HepG2 (cell line): ENCODE measurements around the gene AP2B1. TPM values are rescaled to one million over a fixed set of nuclear protein-coding genes. Genes with fewer than 3 reads are reported as not detected.

Source experiments
- ATAC-seq: fragments of 200-7000 bp; cut with Tn5 transposase; 3 replicates; pipeline ENCODE4 v1.9.1; 2020; ENCODE audit warnings: mild to moderate bottlenecking, moderate library complexity
- BruUV-seq: library from RNA; stranded (reverse); fragments of 400-500 nt; replicated peaks from 2 replicates; lab custom pipeline; 2021; lab: Mats Ljungman, UMichigan
- CTCF ChIA-PET: fragments of 300-600 bp; formaldehyde crosslinking; extraction: SDS; loops from one replicate; lab custom pipeline; 2021; ENCODE audit warnings: low total read pairs, inconsistent platforms, low intra/inter-chr PET ratio; lab: Yijun Ruan, JAX
- POLR2A ChIA-PET: fragments of 350-600 bp; sonication (Branson Sonifier 250); formaldehyde crosslinking; loops from one replicate; lab custom pipeline; 2020; ENCODE audit warnings: antibody characterized with exemption, inconsistent platforms; lab: Yijun Ruan, JAX
- DNase-seq: peaks from one replicate; pipeline ENCODE4 v3.0.0-alpha.2; 2015; ENCODE audit warnings: low spot score
- FAIRE-seq: peaks from 3 replicates; lab custom pipeline; 2011; peaks lifted over from hg19 to GRCh38; lab: Jason Lieb, UNC
- H2AFZ ChIP-seq: one replicate; pipeline ENCODE4 v1.6.1; 2011; ENCODE audit warnings: low read length, inconsistent platforms
- H3K27ac ChIP-seq: fragments of 300-600 bp; 3 replicates; pipeline ENCODE4 v1.8.0; 2011; ENCODE audit warnings: mixed run types, mild to moderate bottlenecking, mixed read lengths, low read length, inconsistent platforms; ENCODE audit not compliant: insufficient read depth; ENCODE audit errors: extremely low read length
- H3K27me3 ChIP-seq, 2 experiments: fragments of 200-600 bp in 1 of 2; 2 replicates in 1 of 2; 3 replicates in 1 of 2; pipeline versions ENCODE4 v1.6.0 to v1.8.0; 2011; ENCODE audit warnings: low read length in 2 of 2, mild to moderate bottlenecking in 2 of 2, moderate library complexity in 2 of 2, inconsistent platforms in 1 of 2; ENCODE audit not compliant: insufficient read depth in 2 of 2, control insufficient read depth in 1 of 2
- H3K36me3 ChIP-seq, 2 experiments: fragments of 200-600 bp in 1 of 2; replicated peaks in 1 of 2; 2 replicates in 1 of 2; 3 replicates in 1 of 2; pipeline versions ENCODE4 v1.5.1 to v1.8.0; 2011; ENCODE audit warnings: low read length in 2 of 2, inconsistent platforms in 1 of 2; ENCODE audit not compliant: insufficient read depth in 2 of 2, control insufficient read depth in 1 of 2
- H3K4me1 ChIP-seq: 2 replicates; pipeline ENCODE4 v1.5.1; 2012; ENCODE audit warnings: low read length, inconsistent platforms; ENCODE audit not compliant: insufficient read depth
- H3K4me2 ChIP-seq: 2 replicates; pipeline ENCODE4 v1.6.0; 2011; ENCODE audit warnings: low read depth, low read length, inconsistent platforms
- H3K4me3 ChIP-seq, 3 experiments: fragments of 200-600 bp in 1 of 3; sonication (generic), shearing (Covaris generic) in 1 of 3; replicated peaks in 1 of 3; 2 replicates each; pipeline ENCODE4 v1.5.1; 2011 to 2016; ENCODE audit warnings: low read length in 3 of 3, inconsistent platforms in 2 of 3, low read depth in 2 of 3, mild to moderate bottlenecking in 2 of 3, control low read depth in 1 of 3, mixed read lengths in 1 of 3; ENCODE audit not compliant: insufficient read depth in 1 of 3
- H3K79me2 ChIP-seq: one replicate; pipeline ENCODE4 v1.6.1; 2011; ENCODE audit warnings: low read length, inconsistent platforms; ENCODE audit not compliant: insufficient read depth
- H3K9ac ChIP-seq: 2 replicates; pipeline ENCODE4 v1.6.0; 2011; ENCODE audit warnings: mild to moderate bottlenecking, low read depth, low read length, inconsistent platforms; ENCODE audit not compliant: insufficient read depth
- H3K9me3 ChIP-seq: 2 replicates; pipeline ENCODE4 v1.5.1; 2012; ENCODE audit warnings: mild to moderate bottlenecking, low read length
- H4K20me1 ChIP-seq: 2 replicates; pipeline ENCODE4 v1.6.0; 2011; ENCODE audit warnings: inconsistent platforms, mild to moderate bottlenecking, low read length, moderate library complexity; ENCODE audit not compliant: insufficient read depth
- DNMT3B ChIP-seq: conservative IDR thresholded peaks from 2 replicates; pipeline ENCODE4 v1.6.1; 2016; ENCODE audit warnings: missing biosample characterization, control low read depth
- HIVEP1 ChIP-seq: sonication (generic); formaldehyde crosslinking; IDR thresholded peaks from 2 replicates; pipeline ENCODE4 v1.4.0; 2020; ENCODE audit warnings: mild to moderate bottlenecking, missing genetic modification reagents
- RBM22 ChIP-seq: fragments of 200-400 bp; formaldehyde crosslinking; optimal IDR thresholded peaks from 2 replicates; pipeline ENCODE3; 2017; ENCODE audit warnings: mild to moderate bottlenecking, low read length, moderate library complexity
- SP1 ChIP-seq, 2 experiments: fragments of 450-650 bp in 1 of 2; sonication (generic) in 1 of 2; formaldehyde crosslinking in 1 of 2; IDR thresholded peaks; 2 replicates each; pipeline versions ENCODE4 v1.4.0 to v1.6.1; 2016 to 2020; ENCODE audit warnings: missing genetic modification reagents in 1 of 2
- ZNF484 ChIP-seq: sonication (generic); formaldehyde crosslinking; IDR thresholded peaks from 2 replicates; pipeline ENCODE4 v1.5.1; 2020; ENCODE audit warnings: mild to moderate bottlenecking, low read depth, missing genetic modification reagents, borderline replicate concordance
- ZNF746 ChIP-seq: sonication (generic); formaldehyde crosslinking; IDR thresholded peaks from 2 replicates; pipeline ENCODE4 v1.8.0; 2022; ENCODE audit warnings: mild to moderate bottlenecking, missing genetic modification reagents
- WGBS: methylation state at CpG from one replicate; pipeline ENCODE4 v1.1.6; 2017; ENCODE audit warnings: low lambda C conversion rate; 5-methylcytosine and 5-hydroxymethylcytosine counted together
- in situ Hi-C: cut with HindIII; loops from 2 replicates; pipeline ENCODE4 v1.10.0; 2017; ENCODE audit warnings: low pct_unique_long_range_greater_than_20kb; ENCODE audit not compliant: extremely low pct_ligation_motif_present
- intact Hi-C: fragments of 100-400 bp; cut with micrococcal nuclease; formaldehyde crosslinking; loops from one replicate; pipeline ENCODE4 v1.10.0; 2022; ENCODE audit not compliant: unreplicated experiment
- polyA plus RNA-seq, 8 experiments: library from polyadenylated mRNA; depleted of rRNA in 3 of 8; stranded (reverse) in 7 of 8; unstranded in 1 of 8; fragments of >200 nt; fragmentation: Illumina TruSeq in 4 of 8; extraction: Trizol in 4 of 8; gene quantifications; 2 replicates each; pipeline versions ENCODE4 v1.2.1 to v1.2.3, GENCODE V29; 2011 to 2016; ENCODE audit warnings: low read depth in 4 of 8, missing spikeins in 1 of 8, mixed read lengths in 1 of 8; ENCODE audit not compliant: insufficient read depth in 1 of 8
- total RNA-seq, 5 experiments: library from RNA; depleted of rRNA; stranded (reverse); fragments of >200 nt; fragmentation: Illumina TruSeq; extraction: Trizol; gene quantifications; 2 replicates each; pipeline ENCODE4 v1.2.3, GENCODE V29; 2016; ENCODE audit warnings: low read depth in 1 of 5
- TF ChIP-seq, protein P1 (sequence below): sonication (generic); formaldehyde crosslinking; IDR thresholded peaks from 2 replicates; pipeline ENCODE4 v1.4.0; 2020; ENCODE audit warnings: missing genetic modification reagents; ENCODE audit errors: not compliant biosample characterization
- TF ChIP-seq, protein P2 (sequence below): sonication (generic); formaldehyde crosslinking; IDR thresholded peaks from 2 replicates; pipeline ENCODE4 v1.4.0; 2020; ENCODE audit warnings: missing genetic modification reagents

Gene AP2B1
- total and polyA plus RNA-seq, 2 of the 13 experiments (the other 11 are each of a cell fraction or from before 2014, with no cell fraction given) = 23.8 to 71.3 TPM

DNA sequence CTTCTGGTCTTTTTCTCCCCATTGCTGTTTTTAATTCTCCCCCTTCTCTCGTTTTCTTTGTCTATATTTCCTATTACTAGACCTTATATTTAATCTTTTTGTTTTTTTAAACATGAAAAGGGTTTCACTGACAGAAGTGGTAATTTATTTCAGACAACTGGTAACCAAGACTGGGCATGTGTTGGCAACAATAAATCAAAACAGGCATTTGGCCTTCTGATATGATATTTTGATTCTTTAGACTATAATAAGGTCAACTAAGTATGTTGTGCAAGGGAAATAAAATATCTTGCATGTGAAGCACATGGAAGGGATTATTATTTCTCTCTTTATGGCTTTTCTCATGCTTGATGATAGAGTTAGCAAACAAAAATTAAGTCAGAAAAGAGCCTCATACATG, 34.6 kb downstream of the AP2B1 start:
- peaks cover under 1% of the 10 kb centered on the region; the same call in 1 of the 2 replicates for H3K4me1 ChIP-seq
- ChIA-PET CTCF (no interaction called here), POLR2A (no interaction called here)
- no TSS peak for BruUV-seq
- H3K4me2 ChIP-seq = no peak overlapping the region
- no peaks in the 10 kb centered on the region for H3K27me3 ChIP-seq
- DNase-seq (no peak), ATAC-seq (no peak), FAIRE-seq (no peak)
- H3K9ac ChIP-seq = no peak overlapping the region
- H2AFZ ChIP-seq = no peak overlapping the region
- intact Hi-C loops (no loop called here), in situ Hi-C loops (no loop called here)
- no peak overlapping the region for H3K4me3 ChIP-seq
- H3K79me2 ChIP-seq = no peaks in the 10 kb centered on the region
- H3K9me3 ChIP-seq = no peaks in the 10 kb centered on the region
- H3K27ac ChIP-seq = no peak overlapping the region
- WGBS = 86% methylated on average over 1 of the region's 1 CpG
- H3K36me3 ChIP-seq = peaks cover 2 to 21% of the 10 kb centered on the region in 2 experiments; a peak in 3 of 5 replicates
- no peaks in the 10 kb centered on the region for H4K20me1 ChIP-seq
- no peak for TF ChIP-seq SP1 (IDR thresholded peaks at IDR 0.05)
- no peak for TF ChIP-seq SP1 (CRISPR knock-in tag; IDR thresholded peaks at IDR 0.05)
- TF ChIP-seq, protein P1, sequence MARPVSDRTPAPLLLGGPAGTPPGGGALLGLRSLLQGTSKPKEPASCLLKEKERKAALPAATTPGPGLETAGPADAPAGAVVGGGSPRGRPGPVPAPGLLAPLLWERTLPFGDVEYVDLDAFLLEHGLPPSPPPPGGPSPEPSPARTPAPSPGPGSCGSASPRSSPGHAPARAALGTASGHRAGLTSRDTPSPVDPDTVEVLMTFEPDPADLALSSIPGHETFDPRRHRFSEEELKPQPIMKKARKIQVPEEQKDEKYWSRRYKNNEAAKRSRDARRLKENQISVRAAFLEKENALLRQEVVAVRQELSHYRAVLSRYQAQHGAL = no peak
- TF ChIP-seq, all 625 proteins: peak for 0

DNA sequence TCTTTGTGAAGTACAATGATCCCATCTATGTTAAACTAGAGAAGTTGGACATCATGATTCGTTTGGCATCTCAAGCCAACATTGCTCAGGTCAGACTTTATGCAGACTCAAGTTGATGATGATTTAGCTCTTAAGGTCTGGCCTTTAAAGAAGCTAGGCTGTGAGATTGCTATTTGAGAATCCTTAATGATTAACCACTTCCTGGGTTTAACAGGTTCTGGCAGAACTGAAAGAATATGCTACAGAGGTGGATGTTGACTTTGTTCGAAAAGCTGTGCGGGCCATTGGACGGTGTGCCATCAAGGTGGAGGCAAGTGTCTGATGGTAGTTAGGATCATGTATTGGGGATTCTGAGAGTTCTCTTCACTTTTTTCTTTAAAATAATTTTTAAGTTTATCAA, 40.3 kb downstream of the AP2B1 start:
- FAIRE-seq = no peak
- Histone ChIP-seq H3K4me1 (peaks cover 6% of the 10 kb centered on the region), H3K36me3 (peaks cover 5 to 57% of the 10 kb centered on the region in 2 experiments; a peak in 4 of 5 replicates), H3K9ac (no peak overlapping the region), H3K4me2 (no peak overlapping the region), H3K27me3 (no peaks in the 10 kb centered on the region), H3K79me2 (no peaks in the 10 kb centered on the region), H3K4me3 (no peak overlapping the region), H3K27ac (no peak overlapping the region), H3K9me3 (no peaks in the 10 kb centered on the region), H4K20me1 (no peaks in the 10 kb centered on the region)
- WGBS = 90% methylated on average over 4 of the region's 4 CpGs
- CTCF ChIA-PET = no interaction called here
- in situ Hi-C loops = no loop called here
- TF ChIP-seq, protein P2, sequence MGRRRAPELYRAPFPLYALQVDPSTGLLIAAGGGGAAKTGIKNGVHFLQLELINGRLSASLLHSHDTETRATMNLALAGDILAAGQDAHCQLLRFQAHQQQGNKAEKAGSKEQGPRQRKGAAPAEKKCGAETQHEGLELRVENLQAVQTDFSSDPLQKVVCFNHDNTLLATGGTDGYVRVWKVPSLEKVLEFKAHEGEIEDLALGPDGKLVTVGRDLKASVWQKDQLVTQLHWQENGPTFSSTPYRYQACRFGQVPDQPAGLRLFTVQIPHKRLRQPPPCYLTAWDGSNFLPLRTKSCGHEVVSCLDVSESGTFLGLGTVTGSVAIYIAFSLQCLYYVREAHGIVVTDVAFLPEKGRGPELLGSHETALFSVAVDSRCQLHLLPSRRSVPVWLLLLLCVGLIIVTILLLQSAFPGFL (CRISPR knock-in tag) = no peak
- TF ChIP-seq, protein P1 = no peak
- no peak for TF ChIP-seq RBM22
- TF ChIP-seq DNMT3B (CRISPR knock-in tag) = no peak
- TF ChIP-seq ZNF746 = no peak
- TF ChIP-seq ZNF484 (CRISPR knock-in tag) = no peak
- no peak for TF ChIP-seq HIVEP1
- TF ChIP-seq, all 625 proteins: peak for 0
- peak; percentile 7 for DNase-seq
- ATAC-seq = no peak
- intact Hi-C loops = no loop called here
- POLR2A ChIA-PET = no interaction called here
- no TSS peak for BruUV-seq
- H2AFZ ChIP-seq = no peak overlapping the region
